Ascending aorta (tissue), 2 donors: ENCODE results near the gene RFX4. TPM values are rescaled to one million over a fixed set of nuclear protein-coding genes. Genes with fewer than 3 reads are reported as not detected.
"Not testable (repeated sequence)": the region's sequence is repeated elsewhere in the genome, so short reads cannot be mapped to it uniquely, and the experiment has no call there.

ENCODE experiments used
- DNase-seq, 2 donors: peaks; one replicate each; pipeline ENCODE4 v3.0.0-alpha.2; 2019; ENCODE audit warnings: low spot score in 2 of 2
- H3K27ac ChIP-seq, 2 donors: fragments of 200-600 bp; sonication (generic); one replicate each; pipeline ENCODE4 v1.5.1; 2016 to 2017; ENCODE audit warnings: mild to moderate bottlenecking in 1 of 2
- H3K27me3 ChIP-seq: fragments of 200-600 bp; sonication (generic); one replicate; pipeline ENCODE4 v1.5.1; 2017
- H3K36me3 ChIP-seq, 2 donors: fragments of 200-600 bp; sonication (generic); one replicate each; pipeline ENCODE4 v1.5.1; 2016
- H3K4me1 ChIP-seq, 2 donors: fragments of 200-600 bp; sonication (generic); one replicate each; pipeline ENCODE4 v1.5.1; 2016 to 2017; ENCODE audit warnings: mild to moderate bottlenecking in 1 of 2
- H3K4me3 ChIP-seq, 2 donors: fragments of 200-600 bp; sonication (generic); one replicate each; pipeline ENCODE4 v1.5.1; 2016 to 2017; ENCODE audit warnings: mild to moderate bottlenecking in 1 of 2
- H3K9me3 ChIP-seq, 2 donors: fragments of 200-600 bp; sonication (generic); one replicate each; pipeline ENCODE4 v1.5.1; 2016
- intact Hi-C: fragments of 100-400 bp; cut with DNase I; formaldehyde crosslinking; loops from one replicate; pipeline ENCODE4 v1.15.1; 2023
- total RNA-seq: library from RNA; depleted of rRNA; stranded (reverse); fragments of >200 nt; gene quantifications from one replicate; pipeline ENCODE4 v1.1.0, GENCODE V29; 2016
- TF ChIP-seq, protein P1 (sequence below), 3 experiments: fragments of 200-600 bp in 2 of 3; fragments of 450-650 bp in 1 of 3; sonication (generic) in 2 of 3; IDR thresholded peaks; one replicate each; pipeline ENCODE4 v1.5.1; 2016 to 2019; ENCODE audit warnings: antibody characterized with exemption in 3 of 3, mild to moderate bottlenecking in 1 of 3, moderate library complexity in 1 of 3

The RFX4 gene
- total RNA-seq, 1 donor from 2014 or later: not detected

DNA sequence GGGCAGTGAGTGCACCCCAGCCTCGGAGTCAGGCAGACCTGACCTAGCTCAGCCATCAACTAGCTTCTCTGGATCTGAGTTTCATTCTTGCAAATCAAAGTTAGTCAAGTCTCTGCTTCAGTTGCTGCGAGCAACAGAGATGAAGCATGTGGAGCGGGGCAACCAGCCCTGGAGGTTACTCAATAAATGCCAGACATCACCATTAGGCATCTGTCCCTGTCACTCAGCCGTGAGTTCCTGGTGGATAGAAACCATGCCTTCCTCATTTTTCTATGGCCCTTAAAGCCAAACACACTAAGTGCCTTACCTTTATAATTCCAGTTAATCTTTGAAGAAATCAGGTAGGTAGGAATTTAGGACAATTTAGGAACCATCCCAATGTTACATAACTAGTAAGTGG is 19.3 kb downstream of the RFX4 start:
- H3K36me3 ChIP-seq: no peaks in the 10 kb centered on the region

DNA sequence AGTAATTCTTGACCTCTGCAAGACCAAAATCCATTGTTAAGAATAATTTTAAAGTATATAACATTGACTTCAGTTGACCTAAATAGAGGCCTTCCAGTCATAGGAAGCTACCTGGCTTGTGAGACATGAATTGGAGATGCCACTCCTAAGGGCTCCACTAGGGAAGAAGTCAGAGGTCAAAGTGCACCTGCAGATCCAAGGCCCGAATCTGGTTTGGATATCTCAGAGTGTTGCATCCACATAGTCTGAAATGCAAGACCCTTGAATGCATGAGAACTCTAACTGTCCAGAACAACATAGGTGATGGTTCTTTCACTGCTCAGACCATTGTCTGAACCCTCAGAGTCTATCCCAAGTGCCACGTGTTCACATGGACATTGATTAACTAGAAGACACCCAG is 22.4 kb downstream of the RFX4 start:
- no peak overlapping the region for H3K4me3 ChIP-seq
- DNase-seq: no peak
- no peaks in the 10 kb centered on the region for H3K9me3 ChIP-seq
- intact Hi-C loops: no loop called here
- TF ChIP-seq, protein P1, sequence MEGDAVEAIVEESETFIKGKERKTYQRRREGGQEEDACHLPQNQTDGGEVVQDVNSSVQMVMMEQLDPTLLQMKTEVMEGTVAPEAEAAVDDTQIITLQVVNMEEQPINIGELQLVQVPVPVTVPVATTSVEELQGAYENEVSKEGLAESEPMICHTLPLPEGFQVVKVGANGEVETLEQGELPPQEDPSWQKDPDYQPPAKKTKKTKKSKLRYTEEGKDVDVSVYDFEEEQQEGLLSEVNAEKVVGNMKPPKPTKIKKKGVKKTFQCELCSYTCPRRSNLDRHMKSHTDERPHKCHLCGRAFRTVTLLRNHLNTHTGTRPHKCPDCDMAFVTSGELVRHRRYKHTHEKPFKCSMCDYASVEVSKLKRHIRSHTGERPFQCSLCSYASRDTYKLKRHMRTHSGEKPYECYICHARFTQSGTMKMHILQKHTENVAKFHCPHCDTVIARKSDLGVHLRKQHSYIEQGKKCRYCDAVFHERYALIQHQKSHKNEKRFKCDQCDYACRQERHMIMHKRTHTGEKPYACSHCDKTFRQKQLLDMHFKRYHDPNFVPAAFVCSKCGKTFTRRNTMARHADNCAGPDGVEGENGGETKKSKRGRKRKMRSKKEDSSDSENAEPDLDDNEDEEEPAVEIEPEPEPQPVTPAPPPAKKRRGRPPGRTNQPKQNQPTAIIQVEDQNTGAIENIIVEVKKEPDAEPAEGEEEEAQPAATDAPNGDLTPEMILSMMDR (IDR thresholded peaks at IDR 0.05): no peak
- no peak overlapping the region for H3K27ac ChIP-seq
- H3K36me3 ChIP-seq: no peaks in the 10 kb centered on the region
- no peaks in the 10 kb centered on the region for H3K27me3 ChIP-seq
- H3K4me1 ChIP-seq: no peaks in the 10 kb centered on the region

More for the DNA sequence above, 19.3 kb downstream of the RFX4 start:
- Histone ChIP-seq H3K9me3 (no peaks in the 10 kb centered on the region), H3K27ac (no peak overlapping the region), H3K4me1 (no peaks in the 10 kb centered on the region), H3K27me3 (no peaks in the 10 kb centered on the region), H3K4me3 (no peak overlapping the region)
- TF ChIP-seq, protein P1 (IDR thresholded peaks at IDR 0.05): no peak
- DNase-seq: no peak
- intact Hi-C loops: no loop called here

DNA sequence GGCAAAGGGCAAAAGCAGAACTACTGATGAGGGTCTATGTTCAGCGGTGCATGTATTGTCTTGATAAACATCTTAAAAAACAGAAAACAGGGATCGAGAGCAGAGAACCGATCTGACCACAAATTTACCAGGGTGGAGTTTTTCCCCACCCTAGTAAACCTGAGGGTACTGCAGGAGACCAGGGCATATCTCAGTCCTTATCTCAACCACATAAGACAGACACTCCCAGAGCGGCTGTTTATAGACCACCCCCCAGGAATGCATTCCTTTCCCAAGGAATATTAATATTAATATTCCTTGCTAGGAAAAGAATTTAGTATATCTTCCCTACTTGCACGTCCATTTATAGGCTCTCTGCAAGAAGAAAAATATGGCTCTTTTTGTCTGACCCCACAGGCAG is 37.8 kb downstream of the RFX4 start:
- H3K9me3 ChIP-seq: peaks cover 3 to 17% of the 10 kb centered on the region in 2 donors
- H3K27me3 ChIP-seq, H3K4me1 ChIP-seq, H3K27ac ChIP-seq, H3K4me3 ChIP-seq, H3K36me3 ChIP-seq, DNase-seq, intact Hi-C loops: not testable (repeated sequence)

- no peak for DNase-seq
- TF ChIP-seq, protein P1 (IDR thresholded peaks at IDR 0.05): no peak
- H3K27me3 ChIP-seq: no peaks in the 10 kb centered on the region
- intact Hi-C loops: no loop called here
- H3K9me3 ChIP-seq: peaks cover 0 to 8% of the 10 kb centered on the region in 2 donors
- H3K27ac ChIP-seq: no peak overlapping the region
- no peaks in the 10 kb centered on the region for H3K36me3 ChIP-seq
- no peak overlapping the region for H3K4me3 ChIP-seq
- H3K4me1 ChIP-seq: no peaks in the 10 kb centered on the region
These were observed 43.2 kb downstream of the RFX4 start for GRCh38 chr12:106625976-106626375.

DNA sequence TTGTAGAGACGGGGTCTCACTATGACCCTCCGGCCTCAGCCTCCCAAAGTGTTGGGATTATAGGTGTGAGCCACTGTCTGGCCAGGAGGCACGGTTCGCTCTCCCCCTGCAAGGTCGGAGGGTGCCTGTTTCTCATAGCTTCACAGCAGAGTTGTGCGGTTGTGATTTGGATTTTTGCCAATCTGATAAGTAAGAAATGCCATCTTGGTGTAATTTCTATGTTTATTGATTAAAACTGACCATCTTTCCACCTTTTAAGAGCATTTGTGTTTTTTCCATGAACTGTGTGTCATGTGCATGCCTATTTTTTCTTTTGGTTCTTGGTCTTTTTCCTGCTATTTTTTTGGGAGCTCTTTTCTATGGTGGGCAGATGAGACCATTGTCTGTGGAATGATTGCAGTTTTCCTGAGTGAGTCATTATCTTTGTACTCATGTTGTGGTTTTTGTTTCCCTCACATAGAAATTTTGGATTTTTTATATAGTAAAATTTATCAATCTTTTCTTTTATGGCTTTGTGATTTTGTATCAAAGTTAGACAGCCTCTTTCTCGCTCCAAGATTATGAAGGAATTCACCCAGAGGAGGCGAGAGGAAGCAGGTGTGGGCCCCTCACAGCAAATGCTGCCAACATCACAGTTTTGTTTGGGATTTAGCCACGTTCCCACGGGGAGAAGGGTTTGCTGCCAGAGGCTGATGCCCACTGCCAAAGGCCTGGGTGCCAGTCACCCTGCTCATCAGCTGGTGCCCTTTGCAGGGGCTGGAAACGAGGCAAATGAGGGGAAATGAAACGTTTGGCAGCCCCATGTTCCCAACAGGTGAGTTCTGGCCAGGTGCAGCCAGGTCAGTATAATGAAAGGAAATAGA is 47.2 kb downstream of the RFX4 start:
- no peak for DNase-seq
- Histone ChIP-seq H3K36me3 (no peaks in the 10 kb centered on the region), H3K27ac (no peak overlapping the region), H3K9me3 (no peaks in the 10 kb centered on the region), H3K4me3 (no peak overlapping the region), H3K27me3 (no peaks in the 10 kb centered on the region), H3K4me1 (no peaks in the 10 kb centered on the region)
- TF ChIP-seq, protein P1 (IDR thresholded peaks at IDR 0.05): no peak
- intact Hi-C loops: no loop called here

DNA sequence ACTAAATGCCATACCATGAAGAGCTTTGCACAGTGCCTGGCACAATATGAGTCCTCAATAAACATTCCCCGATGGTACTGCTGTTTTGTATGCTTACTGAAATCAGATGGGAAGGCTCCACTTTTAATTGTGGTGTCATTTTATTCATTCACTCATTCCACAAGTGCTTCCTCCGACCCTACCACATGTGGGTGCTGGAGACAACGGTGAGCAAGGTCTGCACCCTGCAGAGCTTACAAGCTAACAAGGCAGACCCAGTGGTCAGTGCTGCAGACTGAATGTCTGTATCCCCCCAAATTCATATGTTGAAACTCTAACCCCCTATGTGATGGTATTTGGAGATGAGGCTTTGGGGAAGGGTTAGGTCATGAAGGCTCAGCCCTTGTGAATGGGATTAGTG is 48.3 kb downstream of the RFX4 start:
- TF ChIP-seq, protein P1 (IDR thresholded peaks at IDR 0.05): no peak
- H3K27me3 ChIP-seq: no peaks in the 10 kb centered on the region
- H3K4me1 ChIP-seq: no peaks in the 10 kb centered on the region
- H3K36me3 ChIP-seq: no peaks in the 10 kb centered on the region
- H3K9me3 ChIP-seq: no peaks in the 10 kb centered on the region
- intact Hi-C loops: no loop called here
- H3K4me3 ChIP-seq: no peak overlapping the region
- DNase-seq: no peak
- H3K27ac ChIP-seq: no peak overlapping the region
